ENCODE measurements around the gene CNR1.

CNR1 gene

DNA sequence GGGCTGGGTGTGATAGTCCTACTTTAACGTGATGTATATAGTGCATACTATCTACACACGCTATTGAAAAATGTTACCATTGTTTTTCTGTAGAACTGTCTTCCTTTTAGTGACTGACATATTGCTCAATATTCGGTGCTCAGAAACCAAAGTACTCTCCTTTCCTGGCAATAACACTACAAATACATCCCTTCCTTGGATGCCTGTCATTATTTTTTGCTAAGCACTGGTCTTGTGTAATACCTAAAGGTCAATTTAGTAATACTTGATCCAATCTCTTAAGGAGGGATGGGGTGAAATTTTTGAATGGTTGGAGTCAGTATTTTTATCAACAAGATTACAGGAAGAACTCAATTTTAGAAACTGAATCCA, 23.9 kb downstream of the CNR1 start:
- Histone ChIP-seq H3K9me3 (no peaks in the 10 kb centered on the region), H3K4me3 (ENCODE audit: low read depth in 1 of 2, low read length in 1 of 2) (no peak overlapping the region), H3K27ac (no peak overlapping the region), H3K36me3 (no peaks in the 10 kb centered on the region), H3K27me3 (no peaks in the 10 kb centered on the region), H3K4me1 (ENCODE audit: control insufficient read depth in 1 of 2, insufficient read depth in 1 of 2, low read depth in 1 of 2, low read length in 1 of 2) (no peaks in the 10 kb centered on the region)
- no peak for TF ChIP-seq CTCF (IDR thresholded peaks at IDR 0.05)

DNA sequence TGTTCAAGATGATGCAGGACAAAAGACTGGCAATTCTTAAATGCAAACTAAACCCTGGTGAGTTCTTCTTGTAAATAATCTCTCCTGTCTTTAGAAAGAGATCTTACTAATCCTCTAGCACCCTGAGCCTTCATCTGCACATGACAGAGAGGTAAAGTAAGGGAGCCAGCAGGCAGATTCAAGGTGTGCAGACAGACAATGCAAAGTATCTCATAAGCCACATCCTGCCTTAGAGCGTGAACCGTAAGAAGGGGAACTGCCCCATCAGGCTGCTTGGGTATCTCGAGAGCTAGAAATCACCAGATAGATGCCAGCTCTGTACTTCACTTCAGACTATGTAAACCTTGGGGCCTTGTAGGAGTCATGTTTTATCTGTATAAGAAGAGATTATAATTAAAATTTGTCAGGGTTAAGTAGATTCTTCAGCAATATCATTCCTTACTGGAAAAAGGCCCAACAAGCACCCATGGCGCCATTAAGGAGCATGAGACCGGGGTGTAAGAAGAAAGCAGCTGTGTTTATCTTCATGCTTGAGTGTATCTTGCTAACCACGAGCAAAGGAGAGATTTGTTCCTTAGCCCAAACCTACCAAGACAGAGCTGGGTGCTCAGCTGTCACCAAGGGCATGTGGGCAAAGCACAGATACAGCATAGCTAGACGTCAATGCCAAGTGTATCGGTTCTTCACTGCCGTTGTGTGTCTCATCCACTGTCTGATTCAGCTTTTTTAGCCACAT, 24.4 kb downstream of the CNR1 start:
- H3K4me3 ChIP-seq (ENCODE audit: low read depth in 1 of 2, low read length in 1 of 2), result no peak overlapping the region
- H3K4me1 ChIP-seq (ENCODE audit: control insufficient read depth in 1 of 2, insufficient read depth in 1 of 2, low read depth in 1 of 2, low read length in 1 of 2), result no peaks in the 10 kb centered on the region
- no peak overlapping the region for H3K27ac ChIP-seq
- no peaks in the 10 kb centered on the region for H3K36me3 ChIP-seq
- no peaks in the 10 kb centered on the region for H3K27me3 ChIP-seq
- TF ChIP-seq CTCF (IDR thresholded peaks at IDR 0.05), result no peak
- H3K9me3 ChIP-seq, result no peaks in the 10 kb centered on the region

- no peak for TF ChIP-seq CTCF (IDR thresholded peaks at IDR 0.05)
- H3K4me1 ChIP-seq (ENCODE audit: control insufficient read depth in 1 of 2, insufficient read depth in 1 of 2, low read depth in 1 of 2, low read length in 1 of 2), result no peaks in the 10 kb centered on the region
- no peaks in the 10 kb centered on the region for H3K36me3 ChIP-seq
- H3K9me3 ChIP-seq, result no peaks in the 10 kb centered on the region
- H3K27ac ChIP-seq, result no peak overlapping the region
- no peak overlapping the region for H3K4me3 ChIP-seq (ENCODE audit: low read depth in 1 of 2, low read length in 1 of 2)
- peaks cover under 1% of the 10 kb centered on the region for H3K27me3 ChIP-seq
Measured at GRCh38 chr6:88137915-88138314, 28.2 kb downstream of the CNR1 start.

DNA sequence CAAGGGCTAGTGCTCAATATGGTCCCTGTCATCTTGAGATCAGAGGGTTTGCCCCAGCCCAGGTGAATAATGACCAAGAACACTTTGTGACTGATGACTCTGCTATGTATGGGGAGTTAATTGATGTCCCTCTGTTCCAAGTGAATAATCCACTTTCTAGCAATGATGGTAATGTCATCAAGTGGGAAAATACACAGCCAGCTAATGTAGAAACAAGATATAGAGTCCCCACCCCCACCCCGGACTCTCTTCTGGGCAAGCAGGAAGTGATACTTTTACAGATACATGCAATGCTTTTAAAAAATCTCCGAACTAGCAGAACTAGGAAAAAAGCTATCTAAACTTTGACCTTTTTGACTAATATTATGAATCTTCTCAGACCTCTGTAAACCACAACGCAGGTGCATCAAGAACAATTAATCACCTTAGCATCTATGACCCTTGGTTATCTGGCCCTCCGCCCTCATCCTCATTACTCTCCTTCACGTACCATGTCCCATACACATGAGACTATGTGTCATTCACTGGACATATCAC, 30.5 kb downstream of the CNR1 start:
- no peak for TF ChIP-seq CTCF (IDR thresholded peaks at IDR 0.05)
- H3K27me3 ChIP-seq, result peaks cover 6% of the 10 kb centered on the region

GRCh38 chr6:88134575-88134974, 31.6 kb downstream of the CNR1 start:
- no peaks in the 10 kb centered on the region for H3K9me3 ChIP-seq
- no peaks in the 10 kb centered on the region for H3K4me1 ChIP-seq (ENCODE audit: control insufficient read depth in 1 of 2, insufficient read depth in 1 of 2, low read depth in 1 of 2, low read length in 1 of 2)
- H3K36me3 ChIP-seq, result no peaks in the 10 kb centered on the region
- no peak for TF ChIP-seq CTCF (IDR thresholded peaks at IDR 0.05)
- no peak overlapping the region for H3K4me3 ChIP-seq (ENCODE audit: low read depth in 1 of 2, low read length in 1 of 2)
- peaks cover 6% of the 10 kb centered on the region for H3K27me3 ChIP-seq
- H3K27ac ChIP-seq, result no peak overlapping the region

More for the DNA sequence above, 30.5 kb downstream of the CNR1 start:
- Histone ChIP-seq H3K36me3 (no peaks in the 10 kb centered on the region), H3K9me3 (no peaks in the 10 kb centered on the region), H3K4me3 (ENCODE audit: low read depth in 1 of 2, low read length in 1 of 2) (no peak overlapping the region), H3K27ac (no peak overlapping the region), H3K4me1 (ENCODE audit: control insufficient read depth in 1 of 2, insufficient read depth in 1 of 2, low read depth in 1 of 2, low read length in 1 of 2) (no peaks in the 10 kb centered on the region)

Measured in neutrophil (primary cell).